AG10803 (cell line): ENCODE results near the gene NF1.

Experiments
- DNase-seq: peaks from one replicate; pipeline ENCODE4 v3.0.0; 2010; ENCODE audit warnings: low read depth
- H3K4me3 ChIP-seq: 2 replicates; pipeline ENCODE4 v1.5.1; 2011; ENCODE audit warnings: mild to moderate bottlenecking, low read length, control low read depth
- CTCF ChIP-seq: conservative IDR thresholded peaks from 2 replicates; pipeline ENCODE4 v1.5.1; 2011; ENCODE audit warnings: mild to moderate bottlenecking, low read length, control low read depth, inconsistent platforms

NF1 gene

DNA sequence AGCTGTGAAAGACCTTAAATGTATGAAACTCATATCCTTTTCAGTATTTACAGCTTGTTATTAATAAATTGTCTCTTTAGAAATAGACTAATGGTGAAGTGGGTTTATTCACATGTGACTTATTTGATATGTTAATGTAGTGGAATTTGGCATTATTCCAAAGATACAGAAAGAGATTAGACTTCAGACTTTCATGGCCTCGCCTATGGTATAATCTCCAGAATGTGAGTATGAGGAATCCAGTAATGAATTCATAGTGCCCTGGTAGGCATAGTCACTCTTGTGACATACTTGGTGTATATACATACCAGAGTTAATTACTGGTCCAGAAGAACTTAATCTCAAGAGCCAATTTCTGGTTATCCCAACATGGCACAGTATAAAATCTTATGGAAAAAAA lies 129.6 kb downstream of the NF1 start:
- no peak overlapping the region for H3K4me3 ChIP-seq
- TF ChIP-seq CTCF = no peak
- no peak for DNase-seq

DNA sequence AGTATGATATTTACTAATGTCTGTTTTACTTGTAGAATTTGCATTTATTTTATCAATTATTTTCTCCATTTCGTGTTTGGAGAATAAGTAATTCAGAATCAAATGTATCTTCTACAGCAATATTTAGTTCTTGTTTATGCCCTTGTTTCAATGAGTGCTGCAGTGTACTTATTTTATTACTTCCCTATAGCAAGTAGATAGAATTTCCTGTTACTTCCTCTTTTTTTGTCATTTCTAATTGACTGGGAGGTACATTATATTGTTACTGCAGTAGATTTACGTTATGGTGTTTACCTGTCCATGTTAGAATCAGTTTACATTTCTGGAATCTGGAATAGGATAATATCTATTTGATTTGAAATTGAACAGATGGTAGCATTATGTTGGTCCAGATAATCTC lies 131.1 kb downstream of the NF1 start:
- TF ChIP-seq CTCF = no peak
- no peak overlapping the region for H3K4me3 ChIP-seq
- DNase-seq = no peak

DNA sequence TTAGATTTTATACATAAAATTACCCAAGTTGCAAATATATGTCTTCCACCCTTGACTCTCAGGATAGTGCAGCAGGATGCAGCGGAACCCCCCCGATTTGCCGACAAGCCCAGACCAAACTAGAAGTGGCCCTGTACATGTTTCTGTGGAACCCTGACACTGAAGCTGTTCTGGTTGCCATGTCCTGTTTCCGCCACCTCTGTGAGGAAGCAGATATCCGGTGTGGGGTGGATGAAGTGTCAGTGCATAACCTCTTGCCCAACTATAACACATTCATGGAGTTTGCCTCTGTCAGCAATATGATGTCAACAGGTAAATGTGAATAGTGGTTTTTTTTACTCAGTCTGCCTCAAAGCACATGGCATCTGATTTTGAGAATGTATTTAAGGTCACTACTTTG lies 131.6 kb downstream of the NF1 start:
- TF ChIP-seq CTCF = no peak
- no peak overlapping the region for H3K4me3 ChIP-seq
- DNase-seq = no peak

GRCh38 chr17:31226950-31227349 lies 132.2 kb downstream of the NF1 start:
- no peak overlapping the region for H3K4me3 ChIP-seq
- DNase-seq = no peak
- TF ChIP-seq CTCF = no peak

- no peak for DNase-seq
- H3K4me3 ChIP-seq = no peak overlapping the region
- TF ChIP-seq CTCF = no peak
Observed at GRCh38 chr17:31231852-31232251, 137.1 kb downstream of the NF1 start.

GRCh38 chr17:31235110-31235509 lies 140.3 kb downstream of the NF1 start:
- no peak for TF ChIP-seq CTCF
- DNase-seq = no peak
- no peak overlapping the region for H3K4me3 ChIP-seq

- no peak for DNase-seq
- H3K4me3 ChIP-seq = no peak overlapping the region
- TF ChIP-seq CTCF = no peak
Observed at GRCh38 chr17:31236137-31236536, 141.4 kb downstream of the NF1 start.
